ENCODE measurements around the gene SLC26A4.

- TF ChIP-seq CTCF (IDR thresholded peaks at IDR 0.05; ENCODE audit: insufficient read depth, low read depth, low read length) (no peak), EZH2 (IDR thresholded peaks at IDR 0.05; ENCODE audit: insufficient read depth, low read length) (no peak)
Observed at GRCh38 chr7:107644309-107644974, 16.2 kb upstream of the SLC26A4 start.

Data from astrocyte (in vitro differentiated cells and primary cell).